Lung (tissue), 16 donors: ENCODE data around the gene KCNE3. TPM values are rescaled to one million over a fixed set of nuclear protein-coding genes. Genes with fewer than 3 reads are reported as not detected.
A peak's percentile ranks its signal among the peaks of the same experiment; 100 is the strongest.

Experiments
- ATAC-seq: fragments of 200-7000 bp; cut with Tn5 transposase; one replicate; pipeline ENCODE4 v1.9.1; 2020; ENCODE audit warnings: moderate number of reproducible peaks; ENCODE audit not compliant: insufficient read depth, low FRiP score
- DNase-seq, 3 donors: peaks; one replicate each; pipeline ENCODE4 v3.0.0-alpha.2; 2013 to 2017
- H3K27ac ChIP-seq, 2 donors: one replicate each; pipeline ENCODE4 v1.5.1; 2013; ENCODE audit warnings: mild to moderate bottlenecking in 2 of 2, moderate library complexity in 2 of 2, control low read depth in 1 of 2, inconsistent platforms in 1 of 2, low read depth in 1 of 2, low read length in 1 of 2
- H3K27me3 ChIP-seq, 3 donors: one replicate each; pipeline ENCODE4 v1.5.1; 2013; ENCODE audit warnings: low read length in 2 of 3; ENCODE audit not compliant: control insufficient read depth in 3 of 3, insufficient read depth in 3 of 3
- H3K36me3 ChIP-seq, 4 donors: one replicate each; pipeline ENCODE4 v1.5.1; 2013; ENCODE audit warnings: low read length in 4 of 4, mild to moderate bottlenecking in 1 of 4, moderate library complexity in 1 of 4; ENCODE audit not compliant: control insufficient read depth in 4 of 4, insufficient read depth in 4 of 4
- H3K4me1 ChIP-seq, 5 donors: one replicate each; pipeline ENCODE4 v1.5.1; 2013; ENCODE audit warnings: low read length in 5 of 5, mild to moderate bottlenecking in 2 of 5, moderate library complexity in 1 of 5; ENCODE audit not compliant: control insufficient read depth in 5 of 5, insufficient read depth in 5 of 5
- H3K4me3 ChIP-seq: one replicate; pipeline ENCODE4 v1.5.1; 2013; ENCODE audit warnings: mild to moderate bottlenecking, control low read depth, moderate library complexity
- H3K9ac ChIP-seq, 2 donors: one replicate each; pipeline ENCODE4 v1.5.1; 2013; ENCODE audit warnings: low read length in 2 of 2, control low read depth in 1 of 2; ENCODE audit not compliant: insufficient read depth in 1 of 2
- H3K9me3 ChIP-seq, 4 donors: one replicate each; pipeline ENCODE4 v1.5.1; 2013; ENCODE audit warnings: low read length in 3 of 4, mild to moderate bottlenecking in 1 of 4, moderate library complexity in 1 of 4; ENCODE audit not compliant: control insufficient read depth in 4 of 4, insufficient read depth in 3 of 4
- CTCF ChIP-seq: IDR thresholded peaks from 2 replicates; pipeline ENCODE4 v1.5.1; 2012; ENCODE audit warnings: mild to moderate bottlenecking; ENCODE audit errors: control extremely low read depth, extremely low read depth
- WGBS, 2 donors: extraction: QIAGEN DNeasy Blood & Tissue Kit; methylation state at CpG; one replicate each; pipeline ENCODE4 v1.1.7; 2013; 5-methylcytosine and 5-hydroxymethylcytosine counted together
- long read RNA-seq, 5 donors: transcript quantifications; one replicate each; lab custom pipeline, GENCODE V29; 2026
- polyA plus RNA-seq, 2 donors: library from polyadenylated mRNA; stranded (reverse); fragments of 200-250 nt; gene quantifications; one replicate each; pipeline ENCODE4 v1.2.1, GENCODE V29; 2013
- total RNA-seq, 2 donors: library from RNA; depleted of rRNA in 1 of 2; stranded (reverse); fragments of >200 nt in 1 of 2; gene quantifications; one replicate each; pipeline ENCODE4 v1.2.1, GENCODE V29; 2014 to 2021
- donor health status: control.
- donor health status: control.
- donor health status: Bipolar disorder and iron deficiency.
- donor health status: healthy.
- donor health status: DM: yes; HTN: yes; CAD: no.

The KCNE3 gene
- total RNA-seq (10 to 100 TPM; 10.8 to 14.9 TPM), polyA plus RNA-seq (10 to 100 TPM; 13.8 to 19.8 TPM)
- long read RNA-seq, donor 1, partial matches to known transcripts = 0 of 5 reads
- long read RNA-seq, donor 1, other reads (novel, unspliced or antisense) = 0 of 5 reads
- long read RNA-seq, donor 2, partial matches to known transcripts = 0 of 3 reads
- long read RNA-seq, donor 2, other reads (novel, unspliced or antisense) = 0 of 3 reads
- long read RNA-seq, donor 3, partial matches to known transcripts = 0 of 1 reads
- long read RNA-seq, donor 3, other reads (novel, unspliced or antisense) = 0 of 1 reads
- long read RNA-seq, donor 4, partial matches to known transcripts = 0 of 4 reads
- long read RNA-seq, donor 4, other reads (novel, unspliced or antisense) = 0 of 4 reads
- long read RNA-seq, donor 5, partial matches to known transcripts = 0 of 6 reads
- long read RNA-seq, donor 5, other reads (novel, unspliced or antisense) = 0 of 6 reads

- H3K4me1 ChIP-seq = peaks cover 0 to 22% (median 10%) of the 10 kb centered on the region in 5 donors
- peak; percentile 72 for ATAC-seq
- H3K36me3 ChIP-seq = no peaks in the 10 kb centered on the region
- H3K4me3 ChIP-seq = peak within 1 kb of the TSS; percentile 63
- peak; percentile 65 to 77 (median 65) for DNase-seq
- H3K27me3 ChIP-seq = no peaks in the 10 kb centered on the region
- peak within 1 kb of the TSS; percentile 42 to 72 for H3K9ac ChIP-seq
- 5 to 7% methylated on average over 58 to 62 of the region's 62 CpGs for WGBS, 2 donors
- no peaks in the 10 kb centered on the region for H3K9me3 ChIP-seq
- peak within 1 kb of the TSS in 1 of 2 donors; percentile 79 for H3K27ac ChIP-seq
- TF ChIP-seq CTCF = no peak
Measured at GRCh38 chr11:74466916-74467885, at the start of gene KCNE3. Gene KCNE3 (minus strand): TSS chr11:74467549. CDS start chr11:74457563, 9,986 bp downstream.

- Histone ChIP-seq H3K4me3 (no peak overlapping the region), H3K9me3 (no peaks in the 10 kb centered on the region), H3K4me1 (no peaks in the 10 kb centered on the region), H3K36me3 (no peaks in the 10 kb centered on the region), H3K9ac (no peak overlapping the region), H3K27ac (no peak overlapping the region), H3K27me3 (no peaks in the 10 kb centered on the region)
- WGBS, 2 donors = 42 to 58% methylated on average over 2 of the region's 2 CpGs
- TF ChIP-seq CTCF = no peak
- DNase-seq = no peak
- ATAC-seq = no peak
Measured at GRCh38 chr11:74507582-74507981, 40.2 kb upstream of the KCNE3 start.

- 89 to 92% methylated on average over 1 of the region's 1 CpG for WGBS, 2 donors
- H3K36me3 ChIP-seq = no peaks in the 10 kb centered on the region
- TF ChIP-seq CTCF = no peak
- no peak overlapping the region for H3K9ac ChIP-seq
- no peak overlapping the region for H3K27ac ChIP-seq
- no peak for ATAC-seq
- no peak overlapping the region for H3K4me3 ChIP-seq
- H3K9me3 ChIP-seq = peaks cover 0 to under 1% (median 0%) of the 10 kb centered on the region in 4 donors
- H3K4me1 ChIP-seq = no peaks in the 10 kb centered on the region
- DNase-seq = peak in 1 of 3 donors; percentile 9
- no peaks in the 10 kb centered on the region for H3K27me3 ChIP-seq
Measured at GRCh38 chr11:74506823-74507222, 39.5 kb upstream of the KCNE3 start.
